Muscle of back (tissue), 11 donors: ENCODE measurements around the gene INPP4B. TPM values are rescaled to one million over a fixed set of nuclear protein-coding genes. Genes with fewer than 3 reads are reported as not detected.
A peak's percentile ranks its signal among the peaks of the same experiment; 100 is the strongest.
"Not testable (repeated sequence)": the region's sequence is repeated elsewhere in the genome, so short reads cannot be mapped to it uniquely, and the experiment has no call there.

Source experiments
- DNase-seq, 3 donors: peaks; one replicate each; pipeline versions ENCODE4 v3.0.0 to v3.0.0-alpha.2; 2013
- polyA plus RNA-seq, 10 donors: library from polyadenylated mRNA; unstranded; fragments of 120-200 nt; gene quantifications; one replicate each; pipeline ENCODE4 v1.2.1, GENCODE V29; 2013; ENCODE audit not compliant: insufficient read length in 10 of 10

The INPP4B gene
- polyA plus RNA-seq, 10 donors, result 24.9 to 49.1 (median 31.6) TPM

GRCh38 chr4:142414366-142414990, 431.6 kb downstream of the INPP4B start:
- DNase-seq, result peak in 1 of 3 donors; percentile 11

GRCh38 chr4:142413485-142413884, 432.6 kb downstream of the INPP4B start:
- no peak for DNase-seq

GRCh38 chr4:142411993-142412392, 434.1 kb downstream of the INPP4B start:
- DNase-seq, result no peak

- DNase-seq, result no peak
Observed at GRCh38 chr4:142408003-142408441, 438.1 kb downstream of the INPP4B start.

GRCh38 chr4:142407596-142407995, 438.5 kb downstream of the INPP4B start:
- DNase-seq, result no peak

GRCh38 chr4:142406917-142407501, 439.1 kb downstream of the INPP4B start:
- no peak for DNase-seq

GRCh38 chr4:142406499-142406835, 439.6 kb downstream of the INPP4B start:
- DNase-seq, result peak in 1 of 3 donors; percentile 52

- DNase-seq, result no peak
Observed at GRCh38 chr4:142405695-142406498, 440.2 kb downstream of the INPP4B start.

GRCh38 chr4:142405021-142405694, 440.9 kb downstream of the INPP4B start:
- peak; percentile 71 to 92 (median 72) for DNase-seq

- peak; percentile 62 to 76 (median 64) for DNase-seq
Observed at GRCh38 chr4:142404191-142404611, 441.9 kb downstream of the INPP4B start.

- peak in 1 of 3 donors; percentile 73 for DNase-seq
Observed at GRCh38 chr4:142402900-142403299, 443.2 kb downstream of the INPP4B start.

- DNase-seq, result peak in 1 of 3 donors; percentile 57
Observed at GRCh38 chr4:142402156-142402555, 443.9 kb downstream of the INPP4B start.

- DNase-seq, result not testable (repeated sequence)
Observed at GRCh38 chr4:142397364-142397991, 448.6 kb downstream of the INPP4B start.

- DNase-seq, result no peak
Observed at GRCh38 chr4:142396279-142396678, 449.8 kb downstream of the INPP4B start.

- DNase-seq, result no peak
Observed at GRCh38 chr4:142393127-142393526, 453.0 kb downstream of the INPP4B start.

GRCh38 chr4:142386856-142387255, 459.2 kb downstream of the INPP4B start:
- no peak for DNase-seq

- DNase-seq, result no peak
Observed at GRCh38 chr4:142386449-142386848, 459.7 kb downstream of the INPP4B start.

- no peak for DNase-seq
Observed at GRCh38 chr4:142383800-142384470, 462.2 kb downstream of the INPP4B start.

- no peak for DNase-seq
Observed at GRCh38 chr4:142383354-142383753, 462.7 kb downstream of the INPP4B start.

GRCh38 chr4:142380052-142380602, 466.0 kb downstream of the INPP4B start:
- DNase-seq, result no peak
